Measurements from ENCODE around the gene VWC2.

Gene VWC2

DNA sequence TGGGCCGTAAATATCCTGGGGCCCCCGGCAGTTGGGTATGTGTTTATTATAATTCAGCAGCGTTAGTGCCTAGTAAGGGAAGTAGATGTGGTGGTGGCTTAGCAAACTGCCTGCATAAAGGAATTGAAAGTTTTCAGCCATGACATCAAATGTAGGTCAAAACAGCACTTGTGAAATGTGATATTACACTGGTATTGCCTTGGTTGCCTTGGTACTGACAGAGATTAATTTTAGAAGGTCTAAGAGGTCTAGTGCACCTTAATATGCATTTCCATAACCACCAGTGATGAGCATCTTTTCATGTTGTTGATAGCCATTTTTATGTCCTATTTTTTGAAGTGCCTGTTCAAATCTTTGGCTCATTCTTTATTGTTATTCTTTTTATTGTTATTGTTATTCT, 50.1 kb downstream of the VWC2 start:
- Histone ChIP-seq H3K27me3 (no peaks in the 10 kb centered on the region), H3K36me3 (no peaks in the 10 kb centered on the region), H3K9me3 (no peaks in the 10 kb centered on the region), H3K27ac (no peak overlapping the region), H3K4me3 (ENCODE audit: low read depth in 1 of 2, low read length in 1 of 2) (no peak overlapping the region), H3K4me1 (ENCODE audit: control insufficient read depth in 1 of 2, insufficient read depth in 1 of 2, low read depth in 1 of 2, low read length in 1 of 2) (no peaks in the 10 kb centered on the region)
- TF ChIP-seq, protein P1, sequence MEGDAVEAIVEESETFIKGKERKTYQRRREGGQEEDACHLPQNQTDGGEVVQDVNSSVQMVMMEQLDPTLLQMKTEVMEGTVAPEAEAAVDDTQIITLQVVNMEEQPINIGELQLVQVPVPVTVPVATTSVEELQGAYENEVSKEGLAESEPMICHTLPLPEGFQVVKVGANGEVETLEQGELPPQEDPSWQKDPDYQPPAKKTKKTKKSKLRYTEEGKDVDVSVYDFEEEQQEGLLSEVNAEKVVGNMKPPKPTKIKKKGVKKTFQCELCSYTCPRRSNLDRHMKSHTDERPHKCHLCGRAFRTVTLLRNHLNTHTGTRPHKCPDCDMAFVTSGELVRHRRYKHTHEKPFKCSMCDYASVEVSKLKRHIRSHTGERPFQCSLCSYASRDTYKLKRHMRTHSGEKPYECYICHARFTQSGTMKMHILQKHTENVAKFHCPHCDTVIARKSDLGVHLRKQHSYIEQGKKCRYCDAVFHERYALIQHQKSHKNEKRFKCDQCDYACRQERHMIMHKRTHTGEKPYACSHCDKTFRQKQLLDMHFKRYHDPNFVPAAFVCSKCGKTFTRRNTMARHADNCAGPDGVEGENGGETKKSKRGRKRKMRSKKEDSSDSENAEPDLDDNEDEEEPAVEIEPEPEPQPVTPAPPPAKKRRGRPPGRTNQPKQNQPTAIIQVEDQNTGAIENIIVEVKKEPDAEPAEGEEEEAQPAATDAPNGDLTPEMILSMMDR (IDR thresholded peaks at IDR 0.05) = no peak

DNA sequence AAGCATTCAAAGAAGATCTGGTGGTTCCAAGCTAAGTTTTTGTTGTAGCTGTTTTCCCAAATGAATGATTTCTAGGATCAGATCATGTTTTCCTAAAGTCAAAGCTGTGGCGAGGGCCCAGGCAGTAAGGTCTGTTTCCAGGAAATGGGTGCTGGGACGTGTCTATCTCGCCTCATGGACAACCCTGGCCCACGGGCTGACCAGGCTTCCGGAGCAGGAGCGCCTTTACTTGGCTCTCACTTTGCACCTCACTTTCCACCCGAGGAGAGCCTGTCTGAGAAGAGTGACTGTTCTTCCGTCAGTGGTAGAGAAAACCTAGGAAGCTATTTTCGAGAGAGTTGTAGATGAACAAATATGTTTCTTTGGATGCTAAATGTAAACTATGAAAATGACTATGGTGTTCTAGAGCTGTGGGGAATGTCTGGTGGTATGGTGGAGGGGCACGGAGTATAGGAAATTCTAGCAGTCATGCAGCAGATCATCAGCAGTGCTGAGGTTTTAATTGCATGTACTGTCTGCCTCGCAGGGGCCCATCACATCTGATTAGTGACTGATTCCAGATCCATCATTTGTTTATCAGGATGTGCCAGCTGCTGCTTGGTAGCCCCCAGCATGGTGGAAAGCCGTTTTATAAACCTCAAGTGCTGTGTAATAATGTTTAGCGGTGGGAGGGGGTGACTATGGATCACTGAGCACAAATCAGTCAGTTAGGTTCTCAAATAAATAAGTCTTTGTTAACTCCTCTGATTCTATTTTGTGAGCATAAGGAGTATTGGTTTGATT, 66.6 kb downstream of the VWC2 start:
- TF ChIP-seq, protein P1 (IDR thresholded peaks at IDR 0.05) = no peak
- Histone ChIP-seq H3K4me1 (ENCODE audit: control insufficient read depth in 1 of 2, insufficient read depth in 1 of 2, low read depth in 1 of 2, low read length in 1 of 2) (no peaks in the 10 kb centered on the region), H3K27me3 (no peaks in the 10 kb centered on the region), H3K4me3 (ENCODE audit: low read depth in 1 of 2, low read length in 1 of 2) (no peak overlapping the region), H3K27ac (no peak overlapping the region), H3K36me3 (no peaks in the 10 kb centered on the region), H3K9me3 (no peaks in the 10 kb centered on the region)

DNA sequence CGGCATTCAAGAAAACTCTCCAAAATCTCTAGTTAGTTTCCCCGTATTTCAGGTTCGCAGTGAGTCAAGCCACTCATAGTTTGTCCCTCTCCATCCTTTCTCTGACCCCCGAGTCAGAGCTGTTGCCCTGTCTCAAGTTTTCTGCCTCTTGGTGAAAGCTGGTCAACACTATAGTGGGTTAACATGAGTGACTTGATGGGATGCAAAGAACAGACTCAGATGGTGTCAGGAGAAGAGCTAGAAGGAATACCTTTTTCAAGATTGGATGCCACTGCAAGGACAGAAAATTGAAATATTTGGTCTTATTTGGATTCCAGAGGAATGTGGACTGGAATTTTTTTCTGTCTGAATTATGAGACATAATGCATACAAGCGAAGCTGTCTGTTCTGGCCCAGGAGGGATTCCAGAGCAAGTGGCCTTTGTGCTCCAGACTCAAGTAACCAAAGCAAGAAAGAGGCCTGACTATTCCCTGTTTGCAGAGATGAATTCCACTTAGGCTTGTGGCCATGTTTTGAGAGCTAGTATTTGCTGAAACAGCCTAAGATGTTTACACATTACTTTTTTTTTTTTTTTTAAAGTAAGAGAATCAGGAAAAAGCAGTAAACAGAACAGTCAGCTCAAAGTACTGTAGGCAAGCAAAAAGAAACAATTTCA, 67.4 kb downstream of the VWC2 start:
- no peaks in the 10 kb centered on the region for H3K4me1 ChIP-seq (ENCODE audit: control insufficient read depth in 1 of 2, insufficient read depth in 1 of 2, low read depth in 1 of 2, low read length in 1 of 2)
- H3K27ac ChIP-seq = no peak overlapping the region
- no peak overlapping the region for H3K4me3 ChIP-seq (ENCODE audit: low read depth in 1 of 2, low read length in 1 of 2)
- TF ChIP-seq, protein P1 (IDR thresholded peaks at IDR 0.05) = no peak
- no peaks in the 10 kb centered on the region for H3K27me3 ChIP-seq
- no peaks in the 10 kb centered on the region for H3K9me3 ChIP-seq
- no peaks in the 10 kb centered on the region for H3K36me3 ChIP-seq

DNA sequence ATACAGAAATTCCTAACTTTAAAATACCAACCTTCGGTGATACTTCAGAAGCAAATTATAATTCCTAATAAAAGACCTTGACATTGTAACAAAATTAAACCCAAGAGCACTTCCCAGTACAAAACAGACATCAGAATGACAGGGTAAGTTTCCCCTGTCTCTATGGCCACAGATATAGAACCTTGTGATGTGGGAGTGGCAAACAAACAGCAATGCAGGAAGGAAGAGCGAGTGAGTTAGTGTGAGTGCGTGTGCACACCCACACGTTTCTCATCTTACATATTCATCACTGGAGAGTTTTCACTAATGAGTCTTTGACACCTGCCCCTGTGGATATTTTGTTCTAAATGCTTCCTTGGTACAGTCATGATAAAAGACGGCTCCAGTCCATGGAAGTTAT, 72.2 kb downstream of the VWC2 start:
- H3K27me3 ChIP-seq = no peaks in the 10 kb centered on the region
- no peak overlapping the region for H3K27ac ChIP-seq
- H3K9me3 ChIP-seq = no peaks in the 10 kb centered on the region
- H3K36me3 ChIP-seq = no peaks in the 10 kb centered on the region
- TF ChIP-seq, protein P1 (IDR thresholded peaks at IDR 0.05) = no peak
- no peak overlapping the region for H3K4me3 ChIP-seq (ENCODE audit: low read depth in 1 of 2, low read length in 1 of 2)
- no peaks in the 10 kb centered on the region for H3K4me1 ChIP-seq (ENCODE audit: control insufficient read depth in 1 of 2, insufficient read depth in 1 of 2, low read depth in 1 of 2, low read length in 1 of 2)

DNA sequence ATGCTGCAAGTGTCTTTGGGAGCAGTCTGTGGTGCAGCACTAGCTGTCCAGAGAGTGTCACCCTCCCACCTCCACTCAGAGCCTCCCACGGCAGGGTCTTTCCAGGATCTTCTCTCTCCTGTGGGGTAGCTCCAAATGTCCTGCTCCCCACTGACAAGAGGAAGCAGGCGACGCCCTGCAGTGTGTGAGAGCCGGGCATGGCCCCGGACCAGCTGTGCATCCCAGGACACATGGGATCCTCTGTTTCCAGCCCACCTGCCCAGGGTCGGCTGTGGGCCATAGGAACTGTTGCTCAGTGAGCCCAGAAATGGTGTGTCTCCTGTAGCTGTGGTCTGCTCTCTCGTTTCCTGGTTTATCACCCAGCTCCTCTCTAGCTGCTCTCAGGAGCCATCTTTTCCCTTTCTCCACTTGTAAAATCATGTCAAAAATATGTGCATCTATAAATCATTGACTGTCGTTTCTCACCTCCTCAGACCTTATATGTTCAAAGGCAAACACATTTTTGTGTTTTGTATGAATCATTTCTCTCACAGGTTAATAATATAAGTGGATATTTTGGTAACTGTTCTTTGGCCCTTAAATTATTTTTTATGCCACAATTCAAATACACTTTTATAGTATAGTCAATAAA, 74.9 kb downstream of the VWC2 start:
- H3K27me3 ChIP-seq = no peaks in the 10 kb centered on the region
- TF ChIP-seq, protein P1 (IDR thresholded peaks at IDR 0.05) = no peak
- H3K4me1 ChIP-seq (ENCODE audit: control insufficient read depth in 1 of 2, insufficient read depth in 1 of 2, low read depth in 1 of 2, low read length in 1 of 2) = no peaks in the 10 kb centered on the region
- no peaks in the 10 kb centered on the region for H3K9me3 ChIP-seq
- H3K27ac ChIP-seq = no peak overlapping the region
- H3K4me3 ChIP-seq (ENCODE audit: low read depth in 1 of 2, low read length in 1 of 2) = no peak overlapping the region
- no peaks in the 10 kb centered on the region for H3K36me3 ChIP-seq

Data from neutrophil (primary cell).